ENCODE data around the gene BTNL9.
"Not testable (repeated sequence)": the region's sequence is repeated elsewhere in the genome, so short reads cannot be mapped to it uniquely, and the experiment has no call there.

The BTNL9 gene

GRCh38 chr5:181039931-181040630 lies at the start of gene BTNL9:
Gene BTNL9 (plus strand): TSS chr5:181040266. CDS start chr5:181045490, 5,224 bp downstream.
- no peak for DNase-seq (ENCODE audit: low spot score)

GRCh38 chr5:180990882-180991242 lies 49.2 kb upstream of the BTNL9 start:
- DNase-seq (ENCODE audit: low spot score): no peak

- DNase-seq (ENCODE audit: low spot score): no peak
Measured at GRCh38 chr5:181001947-181002346, 38.1 kb upstream of the BTNL9 start.

GRCh38 chr5:181005791-181006190 lies 34.3 kb upstream of the BTNL9 start:
- no peak for DNase-seq (ENCODE audit: low spot score)

GRCh38 chr5:181008136-181008535 lies 31.9 kb upstream of the BTNL9 start:
- DNase-seq (ENCODE audit: low spot score): no peak

GRCh38 chr5:181010018-181010417 lies 30.0 kb upstream of the BTNL9 start:
- DNase-seq (ENCODE audit: low spot score): not testable (repeated sequence)

GRCh38 chr5:181014654-181015053 lies 25.4 kb upstream of the BTNL9 start:
- not testable (repeated sequence) for DNase-seq (ENCODE audit: low spot score)

- not testable (repeated sequence) for DNase-seq (ENCODE audit: low spot score)
Measured at GRCh38 chr5:181017448-181017847, 22.6 kb upstream of the BTNL9 start.

GRCh38 chr5:181020688-181021087 lies 19.4 kb upstream of the BTNL9 start:
- DNase-seq (ENCODE audit: low spot score): no peak

- DNase-seq (ENCODE audit: low spot score): no peak
Measured at GRCh38 chr5:181024245-181025064, 15.6 kb upstream of the BTNL9 start.

- DNase-seq (ENCODE audit: low spot score): no peak
Measured at GRCh38 chr5:181027452-181028031, 12.5 kb upstream of the BTNL9 start.

- DNase-seq (ENCODE audit: low spot score): no peak
Measured at GRCh38 chr5:181028032-181028819, 11.8 kb upstream of the BTNL9 start.

- no peak for DNase-seq (ENCODE audit: low spot score)
Measured at GRCh38 chr5:181031716-181032115, 8.3 kb upstream of the BTNL9 start.

- no peak for DNase-seq (ENCODE audit: low spot score)
Measured at GRCh38 chr5:181035991-181036815, 3.9 kb upstream of the BTNL9 start.

- no peak for DNase-seq (ENCODE audit: low spot score)
Measured at GRCh38 chr5:181036816-181037364, 3.2 kb upstream of the BTNL9 start.

GRCh38 chr5:181037365-181037861 lies 2.7 kb upstream of the BTNL9 start:
- no peak for DNase-seq (ENCODE audit: low spot score)

GRCh38 chr5:181039471-181039870 lies 595 bp upstream of the BTNL9 start:
- DNase-seq (ENCODE audit: low spot score): no peak

- DNase-seq (ENCODE audit: low spot score): no peak
Measured at GRCh38 chr5:181040631-181040945, 522 bp downstream of the BTNL9 start.

GRCh38 chr5:181041043-181041442 lies 977 bp downstream of the BTNL9 start:
- no peak for DNase-seq (ENCODE audit: low spot score)

GRCh38 chr5:181042036-181042713 lies 2.1 kb downstream of the BTNL9 start:
- DNase-seq (ENCODE audit: low spot score): no peak

Data from NAMALWA (cell line).